SJSA1 (cell line): Measurements from ENCODE around the gene GPR161. TPM values are rescaled to one million over a fixed set of nuclear protein-coding genes. Genes with fewer than 3 reads are reported as not detected.
"Not testable (repeated sequence)": the region's sequence is repeated elsewhere in the genome, so short reads cannot be mapped to it uniquely, and the experiment has no call there.

Experiments
- DNase-seq, 2 experiments: peaks; one replicate each; pipeline ENCODE4 v3.0.0-alpha.2; 2015 to 2020; ENCODE audit warnings: low spot score in 2 of 2, low read depth in 1 of 2
- H3K27ac ChIP-seq: fragments of 250-450 bp; sonication (Bioruptor Pico); 2 replicates; pipeline ENCODE4 v1.5.1; 2020; ENCODE audit warnings: mild to moderate bottlenecking, moderate library complexity
- H3K27me3 ChIP-seq: fragments of 250-450 bp; sonication (Bioruptor Pico); replicated peaks from 2 replicates; pipeline ENCODE4 v1.5.1; 2020; ENCODE audit warnings: mild to moderate bottlenecking, moderate library complexity
- H3K36me3 ChIP-seq: fragments of 250-450 bp; sonication (Bioruptor Pico); 2 replicates; pipeline ENCODE4 v1.5.1; 2020; ENCODE audit warnings: mild to moderate bottlenecking
- H3K4me1 ChIP-seq: fragments of 250-450 bp; sonication (Bioruptor Pico); replicated peaks from 2 replicates; pipeline ENCODE4 v1.6.1; 2021; ENCODE audit warnings: mild to moderate bottlenecking
- H3K4me3 ChIP-seq: fragments of 250-450 bp; sonication (Bioruptor Pico); 2 replicates; pipeline ENCODE4 v1.5.1; 2020; ENCODE audit warnings: mild to moderate bottlenecking
- H3K9me3 ChIP-seq: fragments of 250-450 bp; sonication (Bioruptor Pico); replicated peaks from 2 replicates; pipeline ENCODE4 v1.5.1; 2020; ENCODE audit warnings: mild to moderate bottlenecking
- total RNA-seq: library from RNA; depleted of rRNA; stranded (reverse); fragments of >200 nt; shearing (Covaris generic); gene quantifications from 2 replicates; pipeline ENCODE4 v1.2.3, GENCODE V29; 2014

Gene GPR161
- total RNA-seq, 1 experiment from 2014 or later = 9.8 TPM

GRCh38 chr1:168084396-168085231 is 52.1 kb downstream of the GPR161 start:
- Histone ChIP-seq H3K27ac (no peak overlapping the region), H3K4me3 (no peak overlapping the region), H3K36me3 (peaks cover 23% of the 10 kb centered on the region), H3K27me3 (no peaks in the 10 kb centered on the region), H3K4me1 (peaks cover 37% of the 10 kb centered on the region), H3K9me3 (no peaks in the 10 kb centered on the region)
- peak in 1 of 2 experiments; percentile 21 for DNase-seq

- no peak for DNase-seq
- peaks cover 23% of the 10 kb centered on the region for H3K36me3 ChIP-seq
- H3K9me3 ChIP-seq = no peaks in the 10 kb centered on the region
- no peaks in the 10 kb centered on the region for H3K27me3 ChIP-seq
- no peak overlapping the region for H3K27ac ChIP-seq
- H3K4me3 ChIP-seq = no peak overlapping the region
- peaks cover 34% of the 10 kb centered on the region for H3K4me1 ChIP-seq
Observed at GRCh38 chr1:168083456-168084325, 53.0 kb downstream of the GPR161 start.

- Histone ChIP-seq H3K27ac (no peak overlapping the region), H3K4me1 (peaks cover 34% of the 10 kb centered on the region), H3K9me3 (no peaks in the 10 kb centered on the region), H3K36me3 (peaks cover 22% of the 10 kb centered on the region), H3K27me3 (no peaks in the 10 kb centered on the region), H3K4me3 (no peak overlapping the region)
- peak; percentile 73 to 76 for DNase-seq
Observed at GRCh38 chr1:168082008-168082876, 54.5 kb downstream of the GPR161 start.

GRCh38 chr1:168081373-168082007 is 55.2 kb downstream of the GPR161 start:
- Histone ChIP-seq H3K36me3 (peaks cover 16% of the 10 kb centered on the region), H3K27ac (no peak overlapping the region), H3K9me3 (no peaks in the 10 kb centered on the region), H3K4me3 (no peak overlapping the region), H3K27me3 (no peaks in the 10 kb centered on the region), H3K4me1 (peaks cover 34% of the 10 kb centered on the region)
- DNase-seq = peak in 1 of 2 experiments; percentile 12

GRCh38 chr1:168079761-168080160 is 57.0 kb downstream of the GPR161 start:
- Histone ChIP-seq H3K4me1 (peaks cover 34% of the 10 kb centered on the region), H3K36me3 (peaks cover 4% of the 10 kb centered on the region; the same call in 1 of the 2 replicates), H3K27ac (peak overlapping the region; percentile 41), H3K27me3 (no peaks in the 10 kb centered on the region), H3K4me3 (no peak overlapping the region), H3K9me3 (no peaks in the 10 kb centered on the region)
- peak in 1 of 2 experiments; percentile 47 for DNase-seq

- no peak overlapping the region for H3K27ac ChIP-seq
- peaks cover 41% of the 10 kb centered on the region for H3K36me3 ChIP-seq
- no peaks in the 10 kb centered on the region for H3K9me3 ChIP-seq
- H3K4me3 ChIP-seq = no peak overlapping the region
- H3K4me1 ChIP-seq = no peaks in the 10 kb centered on the region
- DNase-seq = no peak
- no peaks in the 10 kb centered on the region for H3K27me3 ChIP-seq
Observed at GRCh38 chr1:168069384-168069783, 67.3 kb downstream of the GPR161 start.

GRCh38 chr1:168065506-168065905 is 71.2 kb downstream of the GPR161 start:
- Histone ChIP-seq H3K27me3 (no peaks in the 10 kb centered on the region), H3K4me3 (no peak overlapping the region), H3K9me3 (no peaks in the 10 kb centered on the region), H3K36me3 (peaks cover 31% of the 10 kb centered on the region), H3K4me1 (no peaks in the 10 kb centered on the region), H3K27ac (no peak overlapping the region)
- DNase-seq = no peak

GRCh38 chr1:168064216-168064615 is 72.5 kb downstream of the GPR161 start:
- no peak for DNase-seq
- no peaks in the 10 kb centered on the region for H3K4me1 ChIP-seq
- H3K4me3 ChIP-seq = no peak overlapping the region
- H3K27me3 ChIP-seq = no peaks in the 10 kb centered on the region
- no peaks in the 10 kb centered on the region for H3K9me3 ChIP-seq
- H3K27ac ChIP-seq = no peak overlapping the region
- peaks cover 24% of the 10 kb centered on the region for H3K36me3 ChIP-seq

- no peaks in the 10 kb centered on the region for H3K27me3 ChIP-seq
- H3K4me3 ChIP-seq = no peak overlapping the region
- no peak overlapping the region for H3K27ac ChIP-seq
- no peak for DNase-seq
- H3K36me3 ChIP-seq = no peaks in the 10 kb centered on the region
- no peaks in the 10 kb centered on the region for H3K9me3 ChIP-seq
- no peaks in the 10 kb centered on the region for H3K4me1 ChIP-seq
Observed at GRCh38 chr1:168057921-168058320, 78.8 kb downstream of the GPR161 start.

- Histone ChIP-seq H3K27ac (no peak overlapping the region), H3K27me3 (no peaks in the 10 kb centered on the region)
- no peak for DNase-seq
Observed at GRCh38 chr1:168057355-168057754, 79.4 kb downstream of the GPR161 start.

GRCh38 chr1:168056152-168056551 is 80.6 kb downstream of the GPR161 start:
- not testable (repeated sequence) for H3K27me3 ChIP-seq, H3K4me1 ChIP-seq, H3K4me3 ChIP-seq, DNase-seq, H3K27ac ChIP-seq, H3K9me3 ChIP-seq, H3K36me3 ChIP-seq

More at GRCh38 chr1:168057355-168057754, 79.4 kb downstream of the GPR161 start:
- no peaks in the 10 kb centered on the region for H3K4me1 ChIP-seq
- no peak overlapping the region for H3K4me3 ChIP-seq
- H3K9me3 ChIP-seq = no peaks in the 10 kb centered on the region
- H3K36me3 ChIP-seq = no peaks in the 10 kb centered on the region

- Histone ChIP-seq H3K9me3 (no peaks in the 10 kb centered on the region), H3K4me1 (no peaks in the 10 kb centered on the region), H3K27me3 (no peaks in the 10 kb centered on the region), H3K36me3 (no peaks in the 10 kb centered on the region), H3K4me3 (no peak overlapping the region), H3K27ac (no peak overlapping the region)
- no peak for DNase-seq
Observed at GRCh38 chr1:168054117-168054516, 82.6 kb downstream of the GPR161 start.

GRCh38 chr1:168053681-168054080 is 83.0 kb downstream of the GPR161 start:
- Histone ChIP-seq H3K27me3 (no peaks in the 10 kb centered on the region), H3K27ac (no peak overlapping the region), H3K36me3 (no peaks in the 10 kb centered on the region), H3K4me3 (no peak overlapping the region), H3K9me3 (no peaks in the 10 kb centered on the region), H3K4me1 (no peaks in the 10 kb centered on the region)
- no peak for DNase-seq
